Superior temporal gyrus (tissue), 1 donor: ENCODE measurements around the gene ACOX1.

Source experiments
- DNase-seq: peaks from one replicate; pipeline ENCODE4 v3.0.0-alpha.2; 2016; ENCODE audit errors: extremely low spot score

The ACOX1 gene

DNA sequence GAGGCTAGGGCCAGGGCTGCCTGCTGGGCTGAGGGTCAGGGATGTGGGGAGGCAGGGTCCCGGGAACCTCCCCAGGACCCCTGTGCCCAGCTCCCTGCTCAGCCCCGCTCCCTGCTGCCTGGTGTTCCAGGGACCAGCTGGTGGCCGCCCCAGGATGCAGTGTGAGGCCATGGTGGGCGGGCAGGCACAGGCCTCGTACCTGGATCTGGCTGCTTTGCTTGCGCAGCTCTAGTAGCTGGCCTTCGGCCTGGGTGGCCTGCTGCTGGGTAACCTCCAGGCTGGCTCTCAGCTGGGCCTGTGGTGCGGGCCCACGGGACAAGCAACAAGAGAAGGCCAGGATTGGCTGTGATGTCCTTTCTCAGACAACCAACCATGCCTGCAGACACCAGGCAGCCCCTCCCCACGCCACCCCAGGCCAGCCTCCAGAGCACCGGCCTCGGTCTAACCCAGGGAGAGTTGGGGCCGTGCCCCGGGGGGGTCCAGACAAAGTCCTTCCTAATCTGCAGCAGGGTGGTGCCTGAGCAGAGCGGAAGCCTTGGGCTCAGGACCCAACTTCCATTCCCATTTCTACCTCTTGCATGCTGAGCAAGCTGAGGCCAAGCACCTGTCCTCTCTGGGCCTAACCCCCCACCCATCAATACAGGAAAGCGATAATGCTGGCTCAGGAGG is 86.3 kb downstream of the ACOX1 start:
- DNase-seq, result no peak

DNA sequence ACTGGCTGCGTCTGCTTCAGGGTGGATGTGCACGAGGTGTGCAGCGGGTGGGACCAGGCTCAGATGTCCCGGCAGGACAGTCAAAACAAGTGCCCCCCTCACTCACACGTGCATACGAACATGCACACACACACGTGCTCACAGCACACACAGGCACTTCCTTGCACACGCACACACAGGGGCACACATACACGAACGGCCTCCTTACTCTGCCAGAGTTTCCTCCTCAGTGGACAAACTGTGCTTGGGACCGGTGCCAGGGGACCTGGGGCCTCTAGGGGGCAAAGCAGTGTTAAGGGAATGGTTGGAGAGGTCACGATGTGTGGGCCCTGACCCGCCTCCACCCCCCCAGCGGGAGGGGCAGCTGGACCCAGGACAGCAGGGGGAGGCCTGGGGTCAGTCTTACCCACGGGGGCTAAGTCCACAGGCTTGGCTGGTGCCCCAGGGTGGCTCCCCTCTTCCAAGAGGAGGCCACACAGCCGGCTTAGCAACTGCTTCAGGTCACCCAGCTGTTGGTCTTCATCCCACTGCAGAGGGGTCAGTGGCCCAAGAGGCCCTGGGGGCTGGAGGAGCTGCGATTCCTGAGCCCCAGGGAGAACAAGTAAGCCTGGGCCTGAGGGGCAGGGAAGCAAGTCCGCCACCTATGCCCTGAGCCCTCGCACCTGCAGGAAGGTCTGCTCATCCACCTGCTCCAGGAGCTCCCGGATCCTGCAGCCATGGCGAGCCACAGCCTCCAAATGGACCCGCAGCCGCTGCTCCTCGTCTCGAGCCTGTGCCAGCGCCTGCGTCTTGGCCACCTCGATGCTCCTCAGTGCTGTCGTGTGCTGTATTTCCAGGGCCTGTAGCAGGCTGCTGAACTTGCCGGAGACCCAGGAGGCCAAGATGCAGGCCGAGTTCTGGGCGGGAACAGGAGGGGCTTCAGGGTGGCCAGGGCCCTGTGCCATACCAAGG is 87.1 kb downstream of the ACOX1 start:
- DNase-seq, result no peak
